Measurements from ENCODE around the gene GUCA2B. TPM values are rescaled to one million over a fixed set of nuclear protein-coding genes. Genes with fewer than 3 reads are reported as not detected.

Gene GUCA2B
- total RNA-seq, 4 donors from 2014 or later, result 2.8 TPM; not detected in 3

- peak in 1 of 2 donors; percentile 52 for DNase-seq (ENCODE audit: low spot score in 2 of 2)
- H3K4me3 ChIP-seq (ENCODE audit: low read depth, poor library complexity, severe bottlenecking), result no peak overlapping the region
- TF ChIP-seq CTCF (IDR thresholded peaks at IDR 0.05), result no peak
- no peak for TF ChIP-seq POLR2A (IDR thresholded peaks at IDR 0.05)
- intact Hi-C loops (cut with DNase I; ENCODE audit: low total_unique reads), result no loop called here
- WGBS, 2 donors, result 26 to 28% methylated on average over 4 of the region's 4 CpGs
Observed at GRCh38 chr1:42142894-42143675, 10.1 kb upstream of the GUCA2B start.

- H3K4me3 ChIP-seq (ENCODE audit: low read depth, poor library complexity, severe bottlenecking), result no peak overlapping the region
- TF ChIP-seq CTCF (IDR thresholded peaks at IDR 0.05) (no peak), POLR2A (IDR thresholded peaks at IDR 0.05) (no peak)
- WGBS, 2 donors, result 51 to 54% methylated on average over 13 of the region's 13 CpGs
- peak in 1 of 2 donors; percentile 65 for DNase-seq (ENCODE audit: low spot score in 2 of 2)
- intact Hi-C loops (cut with DNase I; ENCODE audit: low total_unique reads), result no loop called here
Observed at GRCh38 chr1:42143896-42144710, 9.1 kb upstream of the GUCA2B start.

- TF ChIP-seq POLR2A (IDR thresholded peaks at IDR 0.05), result no peak
- TF ChIP-seq CTCF (IDR thresholded peaks at IDR 0.05), result no peak
- 76 to 78% methylated on average over 12 of the region's 12 CpGs for WGBS, 2 donors
- intact Hi-C loops (cut with DNase I; ENCODE audit: low total_unique reads), result no loop called here
- DNase-seq (ENCODE audit: low spot score in 2 of 2), result peak in 1 of 2 donors; percentile 71
- H3K4me3 ChIP-seq (ENCODE audit: low read depth, poor library complexity, severe bottlenecking), result no peak overlapping the region
Observed at GRCh38 chr1:42144711-42145388, 8.4 kb upstream of the GUCA2B start.

GRCh38 chr1:42145389-42145716 is 7.9 kb upstream of the GUCA2B start:
- WGBS, 2 donors, result 71 to 79% methylated on average over 8 of the region's 8 CpGs
- intact Hi-C loops (cut with DNase I; ENCODE audit: low total_unique reads), result no loop called here
- DNase-seq (ENCODE audit: low spot score in 2 of 2), result peak in 1 of 2 donors; percentile 58
- TF ChIP-seq POLR2A (IDR thresholded peaks at IDR 0.05) (no peak), CTCF (IDR thresholded peaks at IDR 0.05) (no peak)
- H3K4me3 ChIP-seq (ENCODE audit: low read depth, poor library complexity, severe bottlenecking), result no peak overlapping the region

GRCh38 chr1:42145764-42146625 is 7.2 kb upstream of the GUCA2B start:
- DNase-seq (ENCODE audit: low spot score in 2 of 2), result peak in 1 of 2 donors; percentile 78
- 58 to 70% methylated on average over 25 to 37 of the region's 41 CpGs for WGBS, 2 donors
- TF ChIP-seq CTCF (IDR thresholded peaks at IDR 0.05) (no peak), POLR2A (IDR thresholded peaks at IDR 0.05) (no peak)
- intact Hi-C loops (cut with DNase I; ENCODE audit: low total_unique reads), result loop anchor here (2.0 kb wide), 1 partner anchor 27 kb away; no protein-coding TSS in a partner anchor
- no peak overlapping the region for H3K4me3 ChIP-seq (ENCODE audit: low read depth, poor library complexity, severe bottlenecking)
